ENCODE results near the gene MYCN.

DNA sequence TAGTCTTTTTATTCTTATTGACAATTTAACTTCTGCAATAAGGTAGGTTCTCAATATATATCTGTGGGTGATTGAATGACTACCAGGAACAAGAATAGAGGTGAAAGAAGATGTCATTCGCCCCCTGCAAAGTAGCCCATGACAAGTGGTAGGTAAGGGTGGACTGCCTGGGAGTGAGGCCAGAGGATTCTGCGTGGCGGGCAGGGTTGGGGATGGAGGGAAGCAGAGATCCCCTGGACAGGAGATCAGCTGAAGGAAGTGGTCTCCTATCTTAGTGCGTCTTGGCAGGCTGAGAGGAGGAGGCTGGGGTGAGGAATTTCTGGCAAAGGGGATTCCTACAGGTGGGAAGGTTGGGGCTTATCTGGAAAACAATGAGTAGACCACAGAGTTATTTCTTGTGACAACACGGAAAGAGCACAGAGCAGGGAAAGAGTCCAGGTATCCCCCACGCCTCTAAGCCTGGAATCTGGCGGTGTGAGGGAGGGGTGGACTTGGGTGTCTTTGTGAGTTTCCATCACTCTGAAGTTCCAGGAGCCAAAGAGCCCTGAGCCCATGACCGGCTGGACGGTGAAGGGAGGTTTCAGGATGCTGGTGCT lies 21.5 kb upstream of the MYCN start:
- TF ChIP-seq POLR2AphosphoS5 (IDR thresholded peaks at IDR 0.05) (no peak), EP300 (IDR thresholded peaks at IDR 0.05; ENCODE audit: low read depth) (no peak), POLR2A (IDR thresholded peaks at IDR 0.05) (no peak)
- TF ChIP-seq, protein P1, sequence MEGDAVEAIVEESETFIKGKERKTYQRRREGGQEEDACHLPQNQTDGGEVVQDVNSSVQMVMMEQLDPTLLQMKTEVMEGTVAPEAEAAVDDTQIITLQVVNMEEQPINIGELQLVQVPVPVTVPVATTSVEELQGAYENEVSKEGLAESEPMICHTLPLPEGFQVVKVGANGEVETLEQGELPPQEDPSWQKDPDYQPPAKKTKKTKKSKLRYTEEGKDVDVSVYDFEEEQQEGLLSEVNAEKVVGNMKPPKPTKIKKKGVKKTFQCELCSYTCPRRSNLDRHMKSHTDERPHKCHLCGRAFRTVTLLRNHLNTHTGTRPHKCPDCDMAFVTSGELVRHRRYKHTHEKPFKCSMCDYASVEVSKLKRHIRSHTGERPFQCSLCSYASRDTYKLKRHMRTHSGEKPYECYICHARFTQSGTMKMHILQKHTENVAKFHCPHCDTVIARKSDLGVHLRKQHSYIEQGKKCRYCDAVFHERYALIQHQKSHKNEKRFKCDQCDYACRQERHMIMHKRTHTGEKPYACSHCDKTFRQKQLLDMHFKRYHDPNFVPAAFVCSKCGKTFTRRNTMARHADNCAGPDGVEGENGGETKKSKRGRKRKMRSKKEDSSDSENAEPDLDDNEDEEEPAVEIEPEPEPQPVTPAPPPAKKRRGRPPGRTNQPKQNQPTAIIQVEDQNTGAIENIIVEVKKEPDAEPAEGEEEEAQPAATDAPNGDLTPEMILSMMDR (IDR thresholded peaks at IDR 0.05) = no peak

All from transverse colon (tissue), 4 donors.